Testis (tissue), 2 donors: Measurements from ENCODE around the gene ZEB2.

Experiments
- POLR2A ChIP-seq: fragments of 450-650 bp; IDR thresholded peaks from one replicate; pipeline ENCODE4 v1.6.1; 2017; ENCODE audit warnings: antibody characterized with exemption, mild to moderate bottlenecking, moderate library complexity
- TF ChIP-seq, protein P1 (sequence below), 3 experiments: fragments of 450-650 bp in 2 of 3; fragments of 200-600 bp in 1 of 3; sonication (generic) in 1 of 3; IDR thresholded peaks; one replicate each; pipeline ENCODE4 v1.5.1; 2016 to 2019; ENCODE audit warnings: antibody characterized with exemption in 3 of 3, mild to moderate bottlenecking in 2 of 3, moderate library complexity in 1 of 3

DNA sequence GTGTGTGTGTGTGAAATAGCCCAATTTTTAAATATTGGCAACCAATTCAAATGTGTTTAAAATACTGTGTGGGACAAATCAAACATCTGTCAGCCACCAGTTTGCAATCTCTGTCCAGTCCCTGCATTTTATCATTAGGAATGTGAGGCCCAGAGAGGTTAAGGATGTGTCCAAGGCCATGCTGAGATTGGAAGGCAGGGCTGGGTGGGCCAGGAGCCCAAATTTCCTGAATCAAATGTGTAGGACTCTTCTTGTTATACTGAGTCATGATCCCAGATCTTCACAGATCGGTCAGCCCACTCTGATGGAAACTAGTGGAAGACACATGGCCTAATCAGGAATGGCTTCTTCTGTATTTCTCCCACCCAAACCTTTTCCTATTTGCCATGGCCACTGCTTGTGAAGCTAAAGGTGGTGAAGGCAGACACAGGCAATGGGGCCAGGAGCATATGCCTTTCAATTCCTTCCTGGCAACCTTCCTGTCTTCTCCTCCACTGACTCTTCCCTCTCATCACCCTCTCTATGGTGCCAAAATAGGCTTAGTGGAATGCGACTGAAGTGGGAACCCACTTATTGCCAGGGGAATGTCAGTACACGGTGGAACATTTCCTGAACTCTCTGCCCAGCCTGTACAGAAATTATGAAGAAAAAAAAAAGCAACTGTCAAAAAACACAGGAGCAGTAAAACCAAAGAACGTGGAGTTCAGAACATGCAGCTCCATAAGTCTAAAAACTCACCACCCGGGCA is 35.5 kb downstream of the ZEB2 start:
- TF ChIP-seq, protein P1, sequence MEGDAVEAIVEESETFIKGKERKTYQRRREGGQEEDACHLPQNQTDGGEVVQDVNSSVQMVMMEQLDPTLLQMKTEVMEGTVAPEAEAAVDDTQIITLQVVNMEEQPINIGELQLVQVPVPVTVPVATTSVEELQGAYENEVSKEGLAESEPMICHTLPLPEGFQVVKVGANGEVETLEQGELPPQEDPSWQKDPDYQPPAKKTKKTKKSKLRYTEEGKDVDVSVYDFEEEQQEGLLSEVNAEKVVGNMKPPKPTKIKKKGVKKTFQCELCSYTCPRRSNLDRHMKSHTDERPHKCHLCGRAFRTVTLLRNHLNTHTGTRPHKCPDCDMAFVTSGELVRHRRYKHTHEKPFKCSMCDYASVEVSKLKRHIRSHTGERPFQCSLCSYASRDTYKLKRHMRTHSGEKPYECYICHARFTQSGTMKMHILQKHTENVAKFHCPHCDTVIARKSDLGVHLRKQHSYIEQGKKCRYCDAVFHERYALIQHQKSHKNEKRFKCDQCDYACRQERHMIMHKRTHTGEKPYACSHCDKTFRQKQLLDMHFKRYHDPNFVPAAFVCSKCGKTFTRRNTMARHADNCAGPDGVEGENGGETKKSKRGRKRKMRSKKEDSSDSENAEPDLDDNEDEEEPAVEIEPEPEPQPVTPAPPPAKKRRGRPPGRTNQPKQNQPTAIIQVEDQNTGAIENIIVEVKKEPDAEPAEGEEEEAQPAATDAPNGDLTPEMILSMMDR (IDR thresholded peaks at IDR 0.05) = no peak
- no peak for TF ChIP-seq POLR2A
